HepG2 (cell line): ENCODE measurements around the gene ATP6V1F. TPM values are rescaled to one million over a fixed set of nuclear protein-coding genes. Genes with fewer than 3 reads are reported as not detected.

Experiments used
- AFF4 ChIP-seq: sonication (generic); formaldehyde crosslinking; IDR thresholded peaks from 2 replicates; pipeline ENCODE4 v1.4.0; 2020; ENCODE audit warnings: missing genetic modification reagents
- BRD4 ChIP-seq: sonication (generic); formaldehyde crosslinking; IDR thresholded peaks from 2 replicates; pipeline ENCODE4 v1.4.0; 2020; ENCODE audit warnings: missing genetic modification reagents
- DMAP1 ChIP-seq: IDR thresholded peaks from 2 replicates; pipeline ENCODE4 v1.6.1; 2016
- DZIP1 ChIP-seq: sonication (generic); formaldehyde crosslinking; IDR thresholded peaks from 2 replicates; pipeline ENCODE4 v1.5.0; 2020; ENCODE audit warnings: mild to moderate bottlenecking, missing genetic modification reagents
- HIVEP1 ChIP-seq: sonication (generic); formaldehyde crosslinking; IDR thresholded peaks from 2 replicates; pipeline ENCODE4 v1.4.0; 2020; ENCODE audit warnings: mild to moderate bottlenecking, missing genetic modification reagents
- KLF12 ChIP-seq: sonication (generic); formaldehyde crosslinking; IDR thresholded peaks from 2 replicates; pipeline ENCODE4 v1.4.0; 2020; ENCODE audit warnings: missing genetic modification reagents, borderline replicate concordance
- NFKBIZ ChIP-seq: IDR thresholded peaks from 2 replicates; pipeline ENCODE4 v1.6.1; 2018; ENCODE audit warnings: missing genetic modification reagents, missing compliant biosample characterization
- PRMT3 ChIP-seq: sonication (generic); formaldehyde crosslinking; IDR thresholded peaks from 2 replicates; pipeline ENCODE4 v1.8.1; 2022; ENCODE audit warnings: low read depth, mild to moderate bottlenecking, moderate library complexity, missing genetic modification reagents, borderline replicate concordance
- SOX6 ChIP-seq, 2 experiments: fragments of 450-650 bp in 1 of 2; sonication (generic) in 1 of 2; formaldehyde crosslinking in 1 of 2; IDR thresholded peaks; 2 replicates each; pipeline versions ENCODE4 v1.4.0 to v1.6.1; 2017 to 2020; ENCODE audit warnings: antibody characterized with exemption in 1 of 2, mild to moderate bottlenecking in 1 of 2, missing genetic modification reagents in 1 of 2
- TARDBP ChIP-seq: sonication (generic); formaldehyde crosslinking; IDR thresholded peaks from 2 replicates; pipeline ENCODE4 v1.8.0; 2022; ENCODE audit warnings: mild to moderate bottlenecking, missing genetic modification reagents
- ZHX2 ChIP-seq, 2 experiments: sonication (generic) in 1 of 2; formaldehyde crosslinking in 1 of 2; IDR thresholded peaks; 2 replicates each; pipeline versions ENCODE4 v1.6.1 to v1.9.0; 2014 to 2022; ENCODE audit warnings: antibody characterized with exemption in 1 of 2, borderline replicate concordance in 1 of 2, inconsistent platforms in 1 of 2, low read depth in 1 of 2, missing genetic modification reagents in 1 of 2
- ZNF550 ChIP-seq: sonication (generic); formaldehyde crosslinking; IDR thresholded peaks from 2 replicates; pipeline ENCODE4 v1.4.0; 2020; ENCODE audit warnings: mild to moderate bottlenecking, missing genetic modification reagents, borderline replicate concordance
- ZUFSP ChIP-seq: sonication (generic); formaldehyde crosslinking; IDR thresholded peaks from 2 replicates; pipeline ENCODE4 v1.9.0; 2021; ENCODE audit warnings: missing genetic modification reagents, mild to moderate bottlenecking, borderline replicate concordance
- polyA plus RNA-seq, 8 experiments: library from polyadenylated mRNA; depleted of rRNA in 3 of 8; stranded (reverse) in 7 of 8; unstranded in 1 of 8; fragments of >200 nt; fragmentation: Illumina TruSeq in 4 of 8; extraction: Trizol in 4 of 8; gene quantifications; 2 replicates each; pipeline versions ENCODE4 v1.2.1 to v1.2.3, GENCODE V29; 2011 to 2016; ENCODE audit warnings: low read depth in 4 of 8, missing spikeins in 1 of 8, mixed read lengths in 1 of 8; ENCODE audit not compliant: insufficient read depth in 1 of 8
- total RNA-seq, 5 experiments: library from RNA; depleted of rRNA; stranded (reverse); fragments of >200 nt; fragmentation: Illumina TruSeq; extraction: Trizol; gene quantifications; 2 replicates each; pipeline ENCODE4 v1.2.3, GENCODE V29; 2016; ENCODE audit warnings: low read depth in 1 of 5

ATP6V1F gene
- total and polyA plus RNA-seq, 2 of the 13 experiments (the other 11 are each of a cell fraction or from before 2014, with no cell fraction given) = 87.2 to 132 TPM

- TF ChIP-seq AFF4 (no peak), BRD4 (CRISPR knock-in tag) (no peak), DZIP1 (0 out of 2 replicates have a peak, but pooled peaks have one; percentile 27), KLF12 (CRISPR knock-in tag) (peak; percentile 77; the same call in 1 of the 2 replicates), SOX6 (IDR thresholded peaks at IDR 0.05) (no peak), SOX6 (CRISPR knock-in tag; IDR thresholded peaks at IDR 0.05) (no peak), DMAP1 (CRISPR knock-in tag) (no peak; the same call in 1 of the 2 replicates), ZNF550 (CRISPR knock-in tag) (no peak), ZUFSP (CRISPR knock-in tag) (no peak), TARDBP (no peak), ZHX2 (IDR thresholded peaks at IDR 0.05; ENCODE audit: low read depth) (no peak), ZHX2 (CRISPR knock-in tag; IDR thresholded peaks at IDR 0.05; ENCODE audit: borderline replicate concordance) (0 out of 2 replicates have a peak, but pooled peaks have one; percentile 46), NFKBIZ (CRISPR knock-in tag) (no peak), HIVEP1 (CRISPR knock-in tag) (no peak), PRMT3 (CRISPR knock-in tag) (no peak)
These were observed 6.7 kb downstream of the ATP6V1F start (continued) for GRCh38 chr7:128869138-128869943.
